Measurements from ENCODE around the gene TFF1. TPM values are rescaled to one million over a fixed set of nuclear protein-coding genes. Genes with fewer than 3 reads are reported as not detected.

TFF1 gene
- total RNA-seq, 1 donor from 2014 or later: not detected

DNA sequence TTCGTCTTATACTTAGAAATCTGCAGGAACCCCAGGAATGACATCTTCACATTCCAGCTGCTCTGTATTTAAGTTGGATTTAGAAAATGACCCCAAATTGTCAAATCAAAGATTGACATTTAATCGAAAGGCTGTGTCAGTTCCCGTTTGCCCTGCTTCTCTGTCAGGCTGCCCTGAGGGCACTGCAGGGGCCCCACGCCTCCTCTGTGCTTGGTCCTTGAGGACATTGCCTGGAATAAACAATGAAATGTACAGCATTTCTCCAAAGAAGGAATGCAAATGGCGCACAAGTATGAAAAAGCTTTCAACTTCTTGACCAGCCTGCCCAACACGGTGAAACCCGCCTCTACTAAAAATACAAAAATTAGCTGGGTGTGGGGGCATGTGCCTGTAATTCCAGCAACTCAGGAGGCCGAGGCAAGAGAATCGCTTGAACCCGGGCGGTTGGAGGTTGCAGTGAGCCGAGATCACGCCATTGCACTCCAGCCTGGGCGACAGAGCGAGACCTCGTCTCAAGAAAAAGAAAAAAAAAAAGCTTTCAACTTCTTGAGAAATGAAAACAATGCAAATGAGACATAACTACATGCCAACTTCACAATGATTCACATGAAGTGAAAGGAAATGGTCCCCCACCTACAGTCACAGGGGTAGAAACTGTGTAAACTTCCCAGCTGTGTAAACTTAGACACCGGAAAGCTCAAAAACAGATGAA lies 26.6 kb upstream of the TFF1 start:
- TF ChIP-seq, protein P1, sequence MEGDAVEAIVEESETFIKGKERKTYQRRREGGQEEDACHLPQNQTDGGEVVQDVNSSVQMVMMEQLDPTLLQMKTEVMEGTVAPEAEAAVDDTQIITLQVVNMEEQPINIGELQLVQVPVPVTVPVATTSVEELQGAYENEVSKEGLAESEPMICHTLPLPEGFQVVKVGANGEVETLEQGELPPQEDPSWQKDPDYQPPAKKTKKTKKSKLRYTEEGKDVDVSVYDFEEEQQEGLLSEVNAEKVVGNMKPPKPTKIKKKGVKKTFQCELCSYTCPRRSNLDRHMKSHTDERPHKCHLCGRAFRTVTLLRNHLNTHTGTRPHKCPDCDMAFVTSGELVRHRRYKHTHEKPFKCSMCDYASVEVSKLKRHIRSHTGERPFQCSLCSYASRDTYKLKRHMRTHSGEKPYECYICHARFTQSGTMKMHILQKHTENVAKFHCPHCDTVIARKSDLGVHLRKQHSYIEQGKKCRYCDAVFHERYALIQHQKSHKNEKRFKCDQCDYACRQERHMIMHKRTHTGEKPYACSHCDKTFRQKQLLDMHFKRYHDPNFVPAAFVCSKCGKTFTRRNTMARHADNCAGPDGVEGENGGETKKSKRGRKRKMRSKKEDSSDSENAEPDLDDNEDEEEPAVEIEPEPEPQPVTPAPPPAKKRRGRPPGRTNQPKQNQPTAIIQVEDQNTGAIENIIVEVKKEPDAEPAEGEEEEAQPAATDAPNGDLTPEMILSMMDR (IDR thresholded peaks at IDR 0.05; ENCODE audit: insufficient read depth, low read length, poor library complexity, severe bottlenecking): no peak
- Histone ChIP-seq H3K36me3 (ENCODE audit: control insufficient read depth, insufficient read depth, low read length) (no peaks in the 10 kb centered on the region), H3K4me3 (ENCODE audit: low read depth, low read length) (no peak overlapping the region), H3K27me3 (ENCODE audit: control insufficient read depth, insufficient read depth, low read length) (no peaks in the 10 kb centered on the region)
- no peak for DNase-seq (ENCODE audit: low read depth)

DNA sequence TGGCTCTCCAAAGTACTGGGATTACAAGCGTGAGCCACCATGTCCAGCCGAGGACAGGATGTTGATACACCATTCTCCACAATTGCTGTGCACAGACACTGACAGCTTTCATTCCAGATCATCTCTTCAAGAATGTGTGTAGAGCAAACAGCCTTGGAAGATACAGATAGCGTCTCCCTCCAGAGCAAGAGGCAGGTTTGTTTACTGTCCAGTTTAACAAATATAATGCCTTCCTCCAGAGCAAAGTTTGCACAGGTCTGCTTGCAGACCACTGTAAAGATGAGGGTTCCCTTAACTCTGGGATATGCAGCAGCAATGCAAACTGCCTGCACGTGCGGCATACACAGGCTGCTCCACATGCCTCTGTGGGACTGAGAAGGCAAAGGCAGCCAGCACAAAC lies 25.0 kb upstream of the TFF1 start:
- TF ChIP-seq, protein P1 (IDR thresholded peaks at IDR 0.05; ENCODE audit: insufficient read depth, low read length, poor library complexity, severe bottlenecking): no peak
- Histone ChIP-seq H3K4me3 (ENCODE audit: low read depth, low read length) (no peak overlapping the region), H3K27me3 (ENCODE audit: control insufficient read depth, insufficient read depth, low read length) (no peaks in the 10 kb centered on the region), H3K36me3 (ENCODE audit: control insufficient read depth, insufficient read depth, low read length) (no peaks in the 10 kb centered on the region)
- DNase-seq (ENCODE audit: low read depth): no peak

DNA sequence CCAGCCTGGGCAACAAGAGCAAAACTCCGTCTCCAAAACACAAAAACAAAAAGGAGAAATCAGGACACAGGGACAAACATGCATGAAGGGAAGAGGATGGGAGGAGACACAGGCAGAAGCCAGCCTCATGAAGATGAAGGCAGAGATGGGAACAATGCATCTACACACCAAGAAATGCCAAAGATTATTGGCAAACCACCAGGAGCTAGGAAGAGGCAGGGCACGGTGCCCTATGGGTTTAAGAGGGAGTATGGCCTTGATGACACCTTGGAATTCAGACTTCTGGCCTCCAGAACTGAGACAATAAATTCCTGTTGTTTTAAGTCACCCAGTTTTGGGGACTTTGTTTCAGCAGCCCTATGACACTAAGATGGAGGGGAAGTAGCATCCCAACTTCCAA lies 24.4 kb upstream of the TFF1 start:
- Histone ChIP-seq H3K36me3 (ENCODE audit: control insufficient read depth, insufficient read depth, low read length) (no peaks in the 10 kb centered on the region), H3K27me3 (ENCODE audit: control insufficient read depth, insufficient read depth, low read length) (no peaks in the 10 kb centered on the region), H3K4me3 (ENCODE audit: low read depth, low read length) (no peak overlapping the region)
- DNase-seq (ENCODE audit: low read depth): no peak
- TF ChIP-seq, protein P1 (IDR thresholded peaks at IDR 0.05; ENCODE audit: insufficient read depth, low read length, poor library complexity, severe bottlenecking): no peak

DNA sequence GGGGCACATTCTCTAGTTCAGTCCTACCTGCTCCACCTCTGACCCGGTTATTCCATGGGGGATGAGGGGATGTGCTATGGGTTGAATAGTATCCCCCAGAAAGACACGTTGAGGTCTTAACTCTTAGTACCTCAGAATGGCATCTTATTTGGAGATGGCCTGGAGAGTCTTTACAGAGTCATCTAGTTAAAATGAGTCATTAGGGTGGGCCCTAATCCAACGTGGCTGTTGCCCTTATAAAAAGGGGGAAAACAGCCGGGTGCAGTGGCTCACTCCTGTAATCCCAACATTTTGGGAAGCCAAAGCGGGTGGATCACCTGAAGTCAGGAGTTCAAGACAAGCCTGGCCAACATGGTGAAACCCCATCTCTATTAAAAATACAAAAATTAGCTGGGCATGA lies 23.9 kb upstream of the TFF1 start:
- DNase-seq (ENCODE audit: low read depth): no peak
- Histone ChIP-seq H3K27me3 (ENCODE audit: control insufficient read depth, insufficient read depth, low read length) (no peaks in the 10 kb centered on the region), H3K36me3 (ENCODE audit: control insufficient read depth, insufficient read depth, low read length) (no peaks in the 10 kb centered on the region), H3K4me3 (ENCODE audit: low read depth, low read length) (no peak overlapping the region)
- TF ChIP-seq, protein P1 (IDR thresholded peaks at IDR 0.05; ENCODE audit: insufficient read depth, low read length, poor library complexity, severe bottlenecking): no peak

DNA sequence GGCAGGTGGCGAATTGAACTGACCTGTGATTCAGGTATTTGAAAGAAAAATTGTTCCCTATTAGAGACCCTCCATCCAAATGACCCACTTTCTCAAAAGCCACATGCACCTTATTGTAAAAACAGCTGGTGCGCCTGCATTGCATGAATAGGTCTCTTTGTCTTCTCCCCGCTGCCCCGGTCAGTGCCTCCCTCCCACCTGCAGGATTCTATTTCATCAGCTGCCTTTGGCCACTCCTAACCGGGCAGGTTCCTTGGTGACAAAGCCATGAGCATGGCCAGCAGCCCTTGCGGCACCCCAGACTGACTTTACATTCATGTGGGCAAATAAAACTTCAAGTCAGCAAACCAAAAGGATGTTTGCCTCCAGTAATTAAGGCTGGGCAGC lies 23.1 kb upstream of the TFF1 start:
- Histone ChIP-seq H3K27me3 (ENCODE audit: control insufficient read depth, insufficient read depth, low read length) (no peaks in the 10 kb centered on the region), H3K4me3 (ENCODE audit: low read depth, low read length) (no peak overlapping the region), H3K36me3 (ENCODE audit: control insufficient read depth, insufficient read depth, low read length) (no peaks in the 10 kb centered on the region)
- TF ChIP-seq, protein P1 (IDR thresholded peaks at IDR 0.05; ENCODE audit: insufficient read depth, low read length, poor library complexity, severe bottlenecking): no peak
- no peak for DNase-seq (ENCODE audit: low read depth)

Data from kidney epithelial cell (primary cell).